ENCODE data around the gene PLA2G12A. TPM values are rescaled to one million over a fixed set of nuclear protein-coding genes. Genes with fewer than 3 reads are reported as not detected.

Gene PLA2G12A
- total and polyA plus RNA-seq, 9 of the 15 experiments (the other 6 are each of a cell fraction or from before 2014, with no cell fraction given) = 24.2 to 226 (median 80.5) TPM

DNA sequence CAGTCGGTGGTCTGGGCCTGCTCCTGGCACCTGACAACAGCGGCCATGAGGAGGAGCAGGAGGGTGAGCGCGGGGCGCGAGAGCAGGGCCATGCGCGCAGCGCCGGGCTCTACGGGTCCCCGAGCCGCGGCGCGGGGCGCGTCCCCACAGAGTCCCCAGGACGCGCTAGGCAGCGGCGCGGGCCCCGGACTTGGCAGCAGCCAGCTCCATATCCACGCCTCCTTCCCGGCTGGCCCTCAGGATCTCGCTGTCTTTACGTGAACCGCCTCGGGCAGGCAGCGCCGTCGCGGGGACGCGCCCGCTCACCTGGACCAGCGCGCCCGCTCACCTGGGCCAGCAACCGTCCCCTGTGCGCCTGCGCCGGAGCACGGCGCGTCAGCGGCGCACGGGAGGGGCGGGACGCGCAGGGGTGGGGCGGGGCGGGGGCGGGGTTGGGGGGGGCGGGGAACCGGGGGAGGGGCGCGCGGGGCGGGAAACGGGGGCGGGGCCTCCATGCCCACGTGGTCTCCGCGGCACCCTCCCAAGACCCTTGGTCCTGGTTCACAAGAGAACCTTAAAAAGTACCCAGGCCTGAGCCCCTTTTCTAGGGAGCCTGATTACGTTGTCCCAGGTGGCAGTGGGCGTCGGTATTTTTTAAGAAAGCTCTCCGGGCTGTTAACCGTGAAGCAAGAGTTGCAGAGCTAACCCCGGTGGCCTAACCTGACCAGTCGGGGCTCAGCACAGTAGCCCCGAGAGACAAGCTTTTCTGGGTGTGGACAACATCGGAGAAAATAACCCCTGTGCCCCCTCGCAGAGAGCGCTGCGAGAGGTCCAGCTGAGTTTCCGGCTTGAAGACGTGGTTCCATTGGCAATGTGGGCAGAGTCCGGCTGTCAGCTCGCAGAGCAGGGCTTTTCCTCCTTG, at the start of gene PLA2G12A (continued):
- TF ChIP-seq, protein P1, sequence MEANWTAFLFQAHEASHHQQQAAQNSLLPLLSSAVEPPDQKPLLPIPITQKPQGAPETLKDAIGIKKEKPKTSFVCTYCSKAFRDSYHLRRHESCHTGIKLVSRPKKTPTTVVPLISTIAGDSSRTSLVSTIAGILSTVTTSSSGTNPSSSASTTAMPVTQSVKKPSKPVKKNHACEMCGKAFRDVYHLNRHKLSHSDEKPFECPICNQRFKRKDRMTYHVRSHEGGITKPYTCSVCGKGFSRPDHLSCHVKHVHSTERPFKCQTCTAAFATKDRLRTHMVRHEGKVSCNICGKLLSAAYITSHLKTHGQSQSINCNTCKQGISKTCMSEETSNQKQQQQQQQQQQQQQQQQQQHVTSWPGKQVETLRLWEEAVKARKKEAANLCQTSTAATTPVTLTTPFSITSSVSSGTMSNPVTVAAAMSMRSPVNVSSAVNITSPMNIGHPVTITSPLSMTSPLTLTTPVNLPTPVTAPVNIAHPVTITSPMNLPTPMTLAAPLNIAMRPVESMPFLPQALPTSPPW (CRISPR knock-in tag; IDR thresholded peaks at IDR 0.05) = peak; percentile 95
- TF ChIP-seq L3MBTL2 (IDR thresholded peaks at IDR 0.05) (peak; percentile 63), ESRRA (IDR thresholded peaks at IDR 0.05; ENCODE audit: borderline replicate concordance, low read depth) (no peak), ZNF76 (CRISPR knock-in tag; IDR thresholded peaks at IDR 0.05; ENCODE audit: borderline replicate concordance) (no peak), CREM (IDR thresholded peaks at IDR 0.05; ENCODE audit: low read depth) (peak; percentile 33; the same call in 1 of the 2 replicates), DPF2 (IDR thresholded peaks at IDR 0.05) (no peak), MYC (IDR thresholded peaks at IDR 0.05; ENCODE audit: low read depth, low read length) (no peak), MYC (CRISPR knock-in tag; IDR thresholded peaks at IDR 0.05; ENCODE audit: borderline replicate concordance, low read depth) (no peak), ZNF695 (CRISPR knock-in tag; IDR thresholded peaks at IDR 0.05) (no peak), NFE2 (IDR thresholded peaks at IDR 0.05; ENCODE audit: low read depth) (no peak), HLTF (IDR thresholded peaks at IDR 0.05) (no peak), KAT7 (CRISPR knock-in tag; IDR thresholded peaks at IDR 0.05; ENCODE audit: borderline replicate concordance) (no peak), BRD4 (IDR thresholded peaks at IDR 0.05) (0 out of 2 replicates have a peak, but pooled peaks have one; percentile 9), MCM5 (IDR thresholded peaks at IDR 0.05; ENCODE audit: low read depth) (no peak), SUPT5H (IDR thresholded peaks at IDR 0.05) (peak; percentile 47; the same call in 1 of the 2 replicates), ZNF551 (CRISPR knock-in tag; IDR thresholded peaks at IDR 0.05) (no peak), RBM17 (IDR thresholded peaks at IDR 0.05; ENCODE audit: borderline replicate concordance, low read depth, low read length) (no peak), DACH1 (IDR thresholded peaks at IDR 0.05; ENCODE audit: partially characterized antibody) (no peak), NR4A1 (CRISPR knock-in tag; IDR thresholded peaks at IDR 0.05) (peak; percentile 26; the same call in 1 of the 2 replicates), NR4A1 (tag; IDR thresholded peaks at IDR 0.05) (peak; percentile 42; the same call in 1 of the 2 replicates), ELF2 (CRISPR knock-in tag; IDR thresholded peaks at IDR 0.05) (no peak), POLR2G (IDR thresholded peaks at IDR 0.05; ENCODE audit: low read depth, low read length) (peak; percentile 79), KDM2B (CRISPR knock-in tag; IDR thresholded peaks at IDR 0.05) (no peak), SIN3A (IDR thresholded peaks at IDR 0.05; ENCODE audit: borderline replicate concordance in 2 of 2, control insufficient read depth in 1 of 2, low read depth in 2 of 2, low read length in 2 of 2) (peak in 1 of 2 experiments; percentile 64; a peak in 1 of 4 replicates), PURB (CRISPR knock-in tag; IDR thresholded peaks at IDR 0.05; ENCODE audit: low read depth) (no peak), FIP1L1 (IDR thresholded peaks at IDR 0.05; ENCODE audit: low read depth, low read length, poor library complexity, severe bottlenecking) (no peak), ILF3 (IDR thresholded peaks at IDR 0.05; ENCODE audit: borderline replicate concordance) (no peak)
- TF ChIP-seq, protein P2, sequence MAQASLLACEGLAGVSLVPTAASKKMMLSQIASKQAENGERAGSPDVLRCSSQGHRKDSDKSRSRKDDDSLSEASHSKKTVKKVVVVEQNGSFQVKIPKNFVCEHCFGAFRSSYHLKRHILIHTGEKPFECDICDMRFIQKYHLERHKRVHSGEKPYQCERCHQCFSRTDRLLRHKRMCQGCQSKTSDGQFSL (CRISPR knock-in tag; IDR thresholded peaks at IDR 0.05) = peak; percentile 22; the same call in 1 of the 2 replicates
- TF ChIP-seq, protein P2 (tag; IDR thresholded peaks at IDR 0.05) = peak in 1 of 2 experiments; percentile 73; a peak in 2 of 4 replicates

All from K562 (cell line).